ENCODE data around the gene PTGS1.
"Not testable (repeated sequence)": the region's sequence is repeated elsewhere in the genome, so short reads cannot be mapped to it uniquely, and the experiment has no call there.

Gene PTGS1

GRCh38 chr9:122370869-122371755, at the start of gene PTGS1:
Gene PTGS1 (plus strand): TSS chr9:122371024. CDS start chr9:122371085, 61 bp downstream.
- DNase-seq (ENCODE audit: low read depth, low spot score): no peak

DNA sequence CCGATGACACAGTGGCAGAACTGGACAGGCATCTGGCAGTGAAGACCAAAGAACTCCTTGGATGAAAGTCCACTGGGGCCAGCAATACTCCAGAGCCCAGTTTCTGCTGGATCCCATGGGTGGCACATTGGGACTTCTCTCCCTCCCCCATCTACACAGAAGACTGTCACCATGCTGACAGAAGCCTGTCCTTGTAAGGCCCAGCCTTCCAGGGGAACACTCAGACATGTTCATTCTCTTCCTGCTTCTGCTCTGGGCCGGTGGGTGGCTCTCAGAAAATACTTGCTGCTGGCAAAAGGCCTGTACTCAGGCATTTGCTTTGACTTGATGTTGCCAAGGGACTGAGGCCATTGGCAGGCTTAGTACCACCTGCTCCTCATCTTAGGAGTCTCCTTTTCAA, 48.3 kb upstream of the PTGS1 start:
- no peak for DNase-seq (ENCODE audit: low read depth, low spot score)

- DNase-seq (ENCODE audit: low read depth, low spot score): not testable (repeated sequence)
Observed at GRCh38 chr9:122324665-122325064, 46.2 kb upstream of the PTGS1 start.

- DNase-seq (ENCODE audit: low read depth, low spot score): no peak
Observed at GRCh38 chr9:122325124-122325523, 45.7 kb upstream of the PTGS1 start.

GRCh38 chr9:122327175-122327574, 43.6 kb upstream of the PTGS1 start:
- no peak for DNase-seq (ENCODE audit: low read depth, low spot score)

DNA sequence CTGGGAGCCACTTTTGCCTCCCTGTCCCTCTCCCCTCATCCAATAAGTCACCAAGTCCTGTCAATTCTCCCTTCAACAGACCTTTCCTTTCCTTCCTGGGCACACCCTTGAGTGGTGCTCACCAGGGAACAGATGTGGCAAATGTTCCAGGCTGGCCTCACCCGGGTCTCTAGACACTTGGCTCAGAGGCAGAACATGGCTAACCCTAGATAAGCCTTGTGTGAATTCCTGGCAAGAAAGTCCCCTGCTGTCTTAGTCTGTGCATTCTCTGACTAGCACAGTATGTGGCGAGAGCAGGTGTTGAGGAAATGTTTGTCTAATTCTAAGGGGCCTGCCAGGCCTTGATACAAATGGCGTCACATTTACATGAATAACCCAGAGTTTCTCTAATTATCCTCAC, 41.2 kb upstream of the PTGS1 start:
- no peak for DNase-seq (ENCODE audit: low read depth, low spot score)

DNA sequence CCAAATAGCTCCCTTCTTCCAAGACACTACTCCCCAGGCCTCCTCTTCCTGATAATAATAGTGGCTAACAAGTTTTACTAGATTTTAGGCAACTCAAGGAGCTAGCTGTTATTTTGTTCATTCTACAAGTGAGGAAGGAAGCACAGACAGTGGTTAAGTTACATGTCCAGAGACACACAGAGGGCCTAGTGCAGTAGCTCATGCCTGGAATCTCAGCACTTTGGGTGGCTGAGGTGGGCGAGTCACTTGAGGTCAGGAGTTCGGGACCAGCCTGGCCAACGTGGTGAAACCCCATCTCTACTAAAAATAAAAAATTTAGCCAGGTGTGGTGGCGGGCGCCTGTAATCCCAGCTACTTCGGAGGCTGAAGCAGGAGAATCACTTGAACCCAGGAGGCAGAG, 40.4 kb upstream of the PTGS1 start:
- not testable (repeated sequence) for DNase-seq (ENCODE audit: low read depth, low spot score)

DNA sequence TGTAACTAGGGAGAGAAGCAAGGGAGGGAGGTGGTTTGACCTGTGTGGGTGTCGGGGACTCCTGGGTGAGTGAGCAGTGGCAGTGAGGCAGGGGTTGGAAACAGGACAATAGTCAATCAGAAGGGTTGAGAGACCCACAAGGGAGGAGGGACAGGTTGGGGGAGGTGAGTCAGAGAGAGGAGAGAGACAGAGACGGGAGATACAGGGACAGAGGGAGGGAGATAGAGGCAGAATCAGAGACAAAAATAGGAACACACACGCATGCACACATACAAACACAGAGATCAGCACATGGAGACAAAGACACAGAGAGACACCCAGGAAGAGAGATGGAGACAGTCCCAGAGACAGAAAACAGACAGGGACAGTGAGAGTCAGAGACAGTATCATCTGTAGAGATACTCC, 39.3 kb upstream of the PTGS1 start:
- DNase-seq (ENCODE audit: low read depth, low spot score): no peak

DNA sequence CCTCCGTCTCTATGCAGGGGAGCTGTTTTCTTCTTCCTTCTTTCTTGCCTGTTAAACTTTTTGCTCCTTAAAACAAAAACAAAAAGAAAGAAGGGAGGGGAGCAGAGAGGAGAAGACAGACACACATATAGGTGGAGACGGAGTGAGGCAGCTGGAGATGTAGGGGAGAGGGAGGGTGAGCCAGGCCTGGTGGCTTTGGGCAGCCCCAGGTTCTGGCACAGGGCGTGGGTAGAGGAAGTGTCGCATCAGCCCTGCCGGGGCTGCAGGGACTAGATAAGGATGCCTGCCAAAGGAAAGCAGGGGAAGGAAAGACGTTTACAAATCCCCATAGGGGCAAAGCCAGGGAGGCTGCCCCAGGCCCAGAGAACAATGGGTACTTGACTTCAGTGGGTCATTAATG, 38.7 kb upstream of the PTGS1 start:
- no peak for DNase-seq (ENCODE audit: low read depth, low spot score)

GRCh38 chr9:122332644-122333043, 38.2 kb upstream of the PTGS1 start:
- DNase-seq (ENCODE audit: low read depth, low spot score): no peak

DNA sequence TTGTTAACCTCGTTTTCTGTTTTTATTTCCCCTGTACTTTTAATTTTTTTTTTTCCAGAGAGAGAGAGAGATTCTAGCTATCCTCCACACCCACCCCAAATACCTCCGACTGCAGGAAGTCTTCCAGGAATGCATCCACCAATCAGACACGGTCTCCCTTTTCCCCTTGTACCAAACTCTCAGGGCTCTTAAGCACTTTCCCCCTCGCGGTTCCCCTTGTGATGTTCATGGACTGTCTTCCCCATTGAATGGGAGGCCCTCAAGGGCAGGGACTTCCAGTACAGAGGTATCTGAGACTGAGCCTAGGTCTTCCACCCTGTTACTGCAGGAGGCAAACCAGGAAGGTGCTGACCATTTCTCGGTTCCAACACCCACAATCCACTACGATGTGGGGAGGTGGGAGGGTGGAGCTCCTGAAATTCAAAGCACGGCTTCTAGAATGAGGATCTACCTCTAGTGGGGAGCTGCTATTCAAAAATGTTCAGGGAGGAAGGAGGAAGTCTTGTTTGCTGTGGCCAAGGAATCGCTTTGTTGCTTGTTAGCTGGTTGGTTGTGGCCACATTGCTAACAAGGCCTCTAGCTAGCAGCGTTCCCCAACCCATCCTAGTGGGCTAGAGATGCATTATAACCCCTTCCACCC, 37.5 kb upstream of the PTGS1 start:
- no peak for DNase-seq (ENCODE audit: low read depth, low spot score)

DNA sequence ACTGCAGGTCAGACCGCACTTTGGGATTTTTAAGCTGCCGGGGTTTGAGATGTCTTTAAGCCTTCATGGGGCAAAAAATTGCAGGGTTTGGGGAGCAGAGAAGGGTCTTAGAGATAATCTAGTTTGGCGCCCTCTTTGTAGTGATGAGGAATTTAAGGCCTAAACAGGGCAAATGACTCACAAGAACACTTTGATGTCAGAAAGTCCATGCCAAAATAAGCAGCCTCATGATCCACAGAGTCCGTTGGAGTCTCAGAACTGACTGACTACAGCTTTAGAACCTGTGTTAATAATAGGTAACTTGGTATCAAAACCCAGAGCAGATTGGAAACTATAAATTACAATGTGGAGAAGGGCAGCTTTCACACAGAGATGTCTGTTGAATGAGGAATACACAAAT, 35.9 kb upstream of the PTGS1 start:
- DNase-seq (ENCODE audit: low read depth, low spot score): no peak

DNA sequence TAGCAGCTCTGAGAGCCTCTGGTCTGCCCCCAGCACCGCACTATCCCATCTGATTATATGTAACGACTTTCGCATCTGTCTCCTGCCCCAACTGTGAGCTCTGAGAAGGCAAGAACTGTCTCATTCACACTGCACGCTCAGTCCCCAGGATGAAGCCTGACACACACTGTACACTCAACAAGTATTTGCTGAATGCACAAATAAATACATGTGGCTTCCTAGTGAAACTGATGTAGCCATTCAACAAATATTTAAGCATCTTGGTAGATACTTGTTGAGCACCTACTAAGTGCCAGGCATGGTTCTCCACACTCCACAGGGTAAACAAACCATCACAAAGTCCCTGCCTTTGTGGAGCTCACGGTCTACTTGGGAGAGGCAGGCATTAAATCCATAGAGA, 34.6 kb upstream of the PTGS1 start:
- DNase-seq (ENCODE audit: low read depth, low spot score): no peak

DNA sequence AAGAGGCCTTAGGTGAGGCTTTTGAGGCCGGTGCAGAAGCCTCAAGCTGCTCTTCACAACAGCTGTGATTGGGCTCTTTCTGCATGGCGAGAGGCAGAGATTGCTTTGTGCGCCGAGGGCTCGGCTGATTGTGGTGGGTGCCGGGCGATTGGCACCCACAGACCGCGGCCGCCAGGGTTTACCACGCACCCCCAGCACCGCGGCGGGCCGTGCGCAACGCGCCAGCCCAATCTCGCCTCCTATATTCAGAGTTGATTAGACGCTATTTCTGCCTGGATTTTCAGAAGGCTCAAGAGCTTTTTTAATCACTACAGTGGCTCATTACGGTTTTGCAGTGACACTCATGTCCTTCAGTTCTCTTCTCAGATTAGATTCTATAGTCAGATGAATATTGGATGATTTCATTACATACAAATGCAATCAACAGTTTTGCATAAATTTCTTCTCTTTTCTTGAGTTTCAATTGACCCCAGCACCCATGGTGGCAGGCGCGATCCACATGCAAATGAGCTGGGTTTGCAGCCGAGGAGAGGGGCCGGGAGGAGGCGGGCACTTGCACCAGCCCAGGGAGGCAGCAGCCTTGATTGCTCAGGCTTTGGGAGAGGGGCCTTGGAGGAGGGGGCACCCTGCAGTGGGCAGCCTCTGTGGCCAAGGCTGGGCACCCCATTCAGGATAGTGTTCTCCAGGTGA, 33.8 kb upstream of the PTGS1 start:
- DNase-seq (ENCODE audit: low read depth, low spot score): no peak

GRCh38 chr9:122337556-122337929, 33.3 kb upstream of the PTGS1 start:
- no peak for DNase-seq (ENCODE audit: low read depth, low spot score)

GRCh38 chr9:122338536-122338935, 32.3 kb upstream of the PTGS1 start:
- DNase-seq (ENCODE audit: low read depth, low spot score): no peak

DNA sequence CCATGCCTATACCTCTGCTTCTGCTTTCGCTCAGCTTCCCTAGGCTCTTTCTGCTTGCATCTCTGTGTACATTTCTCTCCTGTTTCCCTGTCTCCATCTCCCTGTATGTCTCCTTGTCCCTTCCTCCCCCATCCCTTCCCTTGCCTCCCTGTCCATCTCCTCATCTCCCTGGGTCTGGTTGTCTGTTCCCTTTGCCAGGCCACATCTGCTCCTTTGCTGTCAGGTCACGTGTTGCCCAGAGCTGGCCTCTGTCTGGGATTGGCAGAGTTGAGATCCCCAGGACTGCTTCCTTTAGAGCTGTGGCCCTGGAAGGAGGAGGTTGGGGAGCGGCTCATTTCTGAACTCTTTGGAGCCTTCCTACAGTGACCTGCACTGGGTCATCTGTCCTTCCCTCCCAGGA, 31.8 kb upstream of the PTGS1 start:
- no peak for DNase-seq (ENCODE audit: low read depth, low spot score)

DNA sequence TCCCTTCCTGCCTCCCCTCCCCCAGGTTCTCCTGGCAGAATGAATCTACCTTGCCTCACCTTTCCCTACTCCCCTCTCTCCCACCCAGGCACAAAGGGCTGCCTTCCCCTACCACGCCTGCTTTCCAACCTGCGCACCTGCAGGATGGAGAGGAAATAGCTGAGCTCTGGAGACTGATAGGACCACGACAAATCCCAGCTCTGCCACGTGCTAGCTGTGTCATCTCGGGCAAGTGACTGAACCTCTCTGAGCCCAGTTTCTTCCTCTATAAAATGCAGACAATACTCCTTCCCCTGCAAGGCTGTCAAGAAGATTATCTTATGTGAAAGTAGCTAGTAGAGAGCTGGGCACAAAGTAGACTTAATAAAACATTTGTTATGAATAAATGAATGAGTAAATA, 31.2 kb upstream of the PTGS1 start:
- DNase-seq (ENCODE audit: low read depth, low spot score): no peak

GRCh38 chr9:122340161-122340560, 30.7 kb upstream of the PTGS1 start:
- no peak for DNase-seq (ENCODE audit: low read depth, low spot score)

- no peak for DNase-seq (ENCODE audit: low read depth, low spot score)
Observed at GRCh38 chr9:122342323-122343050, 28.3 kb upstream of the PTGS1 start.

- no peak for DNase-seq (ENCODE audit: low read depth, low spot score)
Observed at GRCh38 chr9:122346478-122347347, 24.1 kb upstream of the PTGS1 start.
